NCI-H774 (cell line): ENCODE results near the gene FARP1.

ENCODE experiments used
- DNase-seq: peaks from one replicate; lab custom pipeline; 2025; lab: John Stamatoyannopoulos, UW

FARP1 gene

DNA sequence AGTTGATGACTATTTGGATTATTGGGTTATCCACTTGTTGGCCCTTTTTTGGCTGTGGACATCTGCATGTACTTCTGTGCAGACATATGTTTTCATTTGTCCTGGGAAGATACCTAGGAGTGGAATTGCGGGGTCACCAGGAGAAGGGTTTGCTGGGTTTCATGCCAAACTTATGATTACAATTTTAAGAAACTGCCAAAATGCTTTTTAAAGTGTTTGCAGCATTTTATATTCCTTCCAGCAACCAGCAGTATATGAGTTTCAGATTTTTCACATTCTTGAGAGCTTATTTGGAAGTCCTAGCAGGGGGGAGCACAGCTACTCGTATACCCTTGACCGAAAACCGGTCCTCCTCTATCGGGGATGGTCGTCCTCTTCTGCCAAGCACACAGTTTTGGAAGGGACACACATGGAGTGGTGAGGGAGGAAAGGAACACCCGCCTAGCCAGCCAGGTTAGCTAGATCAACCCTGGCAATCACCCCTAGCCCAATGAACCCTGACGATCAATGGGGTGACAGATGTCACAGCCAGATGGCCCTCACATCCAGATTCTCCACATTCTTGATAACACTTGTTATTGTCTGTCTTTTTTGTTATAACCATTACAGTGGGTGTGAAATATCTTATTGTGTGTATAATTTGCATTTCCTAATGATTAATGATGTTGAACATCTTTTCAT is 60.9 kb downstream of the FARP1 start:
- DNase-seq = no peak

DNA sequence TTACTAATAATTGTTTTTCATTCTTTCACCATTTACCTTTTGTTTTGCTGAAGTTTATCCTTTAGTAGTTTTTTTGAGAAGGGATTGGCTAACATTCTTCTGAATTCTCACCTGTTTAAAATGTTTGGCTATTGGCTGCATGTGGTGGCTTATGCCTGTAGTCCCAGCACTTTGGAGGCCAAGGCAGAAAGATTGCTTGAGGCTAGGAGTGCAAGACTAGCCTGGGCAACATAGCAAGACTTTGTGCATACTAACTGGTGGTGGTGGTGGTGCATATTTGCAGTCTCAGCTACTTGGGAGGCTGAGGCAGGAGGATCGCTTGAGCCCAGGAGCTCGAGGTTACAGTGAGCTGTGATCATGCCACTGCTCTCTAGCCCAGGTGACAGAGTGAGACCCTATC is 61.7 kb downstream of the FARP1 start:
- DNase-seq = no peak

DNA sequence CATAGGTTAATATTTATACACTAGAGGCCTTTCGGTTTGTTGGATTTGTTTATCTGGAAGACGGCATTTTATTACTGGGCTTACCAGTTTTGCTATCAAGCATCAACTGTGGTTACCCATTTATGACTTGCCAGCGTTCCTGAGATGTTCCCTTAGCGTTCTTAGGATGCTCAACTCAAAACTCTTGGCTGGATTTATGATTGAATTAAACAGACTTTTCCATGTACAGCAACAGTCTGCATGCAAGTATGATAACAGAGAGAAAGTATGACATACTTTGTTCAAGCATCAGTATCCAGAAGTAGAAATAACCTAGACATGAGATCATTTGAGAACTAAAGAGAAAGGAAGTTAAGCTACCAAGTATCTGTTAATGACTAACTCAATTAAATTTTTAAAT is 64.1 kb downstream of the FARP1 start:
- DNase-seq = no peak

DNA sequence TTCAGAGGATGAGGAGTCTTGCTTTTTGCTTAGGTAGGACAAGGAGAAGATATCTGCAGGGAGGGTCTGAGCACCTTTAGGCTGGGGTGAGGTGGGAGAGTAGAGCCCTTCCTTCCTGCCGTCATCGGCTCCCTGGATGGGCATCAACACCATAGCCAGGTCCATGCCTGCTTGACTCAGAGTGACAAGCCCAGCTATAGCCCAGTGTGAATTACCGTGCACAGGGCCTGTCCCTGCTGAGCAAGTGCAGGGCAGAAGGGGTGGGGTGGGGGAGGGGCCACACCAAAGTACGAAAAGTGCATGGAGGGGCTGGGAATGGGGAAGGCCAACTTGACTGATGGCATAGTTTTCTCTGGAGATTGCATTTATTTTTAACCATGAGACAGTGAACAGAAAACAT is 64.5 kb downstream of the FARP1 start:
- DNase-seq = no peak

DNA sequence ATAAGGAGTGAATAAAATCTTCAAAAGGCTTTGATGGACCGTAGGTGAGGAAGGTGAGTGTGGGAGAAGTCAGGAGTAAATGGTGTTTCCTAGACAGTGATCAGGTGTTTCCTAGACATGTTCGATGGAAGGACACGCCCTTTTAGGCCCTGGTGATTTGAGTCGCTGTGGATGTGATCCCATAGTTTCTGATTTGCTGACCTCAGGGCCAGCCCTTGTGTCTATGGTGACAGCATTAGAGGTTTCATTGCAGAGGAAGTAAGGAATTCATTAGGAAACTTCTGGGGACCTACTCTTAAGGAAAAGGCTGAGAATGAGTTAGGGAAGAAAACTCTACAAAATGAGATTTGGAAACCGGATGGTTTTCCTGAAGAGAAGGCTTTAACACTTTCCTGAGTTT is 65.7 kb downstream of the FARP1 start:
- no peak for DNase-seq

DNA sequence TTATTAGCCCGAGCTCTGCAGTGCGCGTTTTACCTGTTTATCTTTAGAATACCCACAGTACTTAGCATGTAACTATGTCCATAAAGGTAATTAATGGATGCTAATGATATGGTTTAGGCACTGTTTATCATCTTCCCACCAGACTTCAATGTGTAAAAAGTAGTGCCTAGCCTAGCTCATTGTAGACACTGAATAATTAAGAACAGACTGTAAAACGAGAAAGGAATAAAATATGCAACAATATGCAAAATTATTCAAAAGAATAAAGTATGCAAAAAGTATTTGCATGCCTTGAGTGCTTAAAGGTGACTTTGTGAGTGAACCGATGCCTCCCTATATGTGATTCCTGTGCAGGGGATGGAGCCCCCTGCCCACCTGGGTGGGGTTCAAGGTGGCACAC is 69.9 kb downstream of the FARP1 start:
- DNase-seq = no peak

DNA sequence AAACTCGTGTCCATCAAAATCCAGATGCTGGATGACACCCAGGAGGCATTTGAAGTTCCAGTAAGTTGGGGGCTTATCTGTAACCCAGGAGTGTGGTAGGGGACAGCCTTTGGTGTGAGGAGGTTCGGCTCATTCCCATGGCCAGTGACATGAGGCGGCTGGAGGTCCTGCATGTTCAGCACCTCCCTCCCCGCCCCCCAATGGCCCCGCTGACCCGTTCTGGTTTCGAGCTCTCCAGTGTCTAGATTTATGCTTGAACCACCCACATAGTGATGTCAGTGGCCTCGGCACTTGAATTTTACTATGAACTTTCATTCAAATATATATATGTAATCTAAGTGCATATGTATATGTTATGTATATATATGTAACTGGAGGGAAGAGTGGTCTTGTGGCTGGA is 70.5 kb downstream of the FARP1 start:
- no peak for DNase-seq

DNA sequence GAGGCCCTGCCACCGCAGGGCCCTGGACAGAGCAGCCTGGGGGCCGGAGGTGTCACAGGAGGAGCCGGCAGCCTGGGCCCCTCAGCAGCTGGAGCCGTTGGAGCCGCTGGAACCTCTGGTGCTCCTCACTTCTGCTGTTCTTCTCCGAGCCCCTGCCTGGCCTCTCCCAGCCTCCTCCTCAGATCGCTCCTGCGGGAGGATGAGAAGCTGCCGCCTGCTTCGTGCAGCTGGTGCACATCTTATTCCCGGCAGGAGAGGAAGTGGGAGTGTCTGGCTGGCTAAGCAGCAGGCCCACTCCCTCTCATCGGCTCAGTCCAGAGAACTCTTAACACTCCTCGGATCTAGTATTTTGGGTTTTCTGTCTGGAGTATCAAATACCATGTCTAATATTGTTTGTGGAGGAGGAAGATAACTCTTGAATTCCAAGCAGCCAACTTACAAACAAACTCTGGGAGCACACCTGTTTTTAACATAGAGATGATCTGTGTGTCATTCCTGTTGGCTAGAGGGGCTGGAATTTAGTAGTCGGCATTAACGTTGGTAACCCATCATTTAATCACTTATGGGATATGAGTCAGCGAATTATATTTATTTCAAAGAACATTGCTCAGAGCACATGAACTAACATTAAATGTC is 71.2 kb downstream of the FARP1 start:
- DNase-seq = no peak

DNA sequence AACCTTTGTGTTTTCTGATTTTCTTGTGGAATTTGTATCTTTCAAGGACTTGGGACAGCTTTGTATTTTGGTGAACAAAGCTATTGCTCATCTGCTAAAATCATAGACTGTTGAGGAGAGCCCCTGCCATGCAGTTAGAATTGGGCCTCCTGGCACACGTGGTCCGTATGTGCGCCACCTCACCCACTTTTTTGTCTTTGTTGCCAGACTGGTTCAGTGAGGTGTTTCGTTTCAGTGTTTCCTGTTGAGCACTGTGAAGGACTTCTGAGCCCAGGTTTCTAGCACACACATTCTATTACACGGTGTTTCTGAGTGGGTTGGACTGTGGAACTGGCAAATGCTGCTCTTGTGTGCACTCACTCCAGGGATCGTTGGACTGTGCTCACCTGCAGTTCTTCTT is 71.8 kb downstream of the FARP1 start:
- DNase-seq = no peak

DNA sequence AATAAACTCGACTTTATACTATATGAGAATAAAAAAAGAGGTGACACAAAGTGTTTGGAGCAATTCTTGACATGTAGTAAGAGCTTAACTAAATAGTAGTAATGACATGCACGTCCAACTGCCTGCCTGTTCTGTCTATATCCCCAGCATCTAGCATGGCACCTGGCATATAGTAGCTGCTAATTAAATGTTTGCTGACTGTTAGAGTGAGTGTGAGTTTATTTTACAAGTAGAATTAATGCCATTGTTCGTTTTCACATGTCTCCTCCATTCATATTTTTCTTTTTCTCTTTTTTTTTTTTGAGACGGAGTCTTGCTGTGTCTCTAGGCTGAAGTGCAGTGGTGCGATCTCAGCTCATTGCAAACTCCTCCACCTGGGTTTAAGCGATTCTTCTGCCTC is 72.6 kb downstream of the FARP1 start:
- no peak for DNase-seq

DNA sequence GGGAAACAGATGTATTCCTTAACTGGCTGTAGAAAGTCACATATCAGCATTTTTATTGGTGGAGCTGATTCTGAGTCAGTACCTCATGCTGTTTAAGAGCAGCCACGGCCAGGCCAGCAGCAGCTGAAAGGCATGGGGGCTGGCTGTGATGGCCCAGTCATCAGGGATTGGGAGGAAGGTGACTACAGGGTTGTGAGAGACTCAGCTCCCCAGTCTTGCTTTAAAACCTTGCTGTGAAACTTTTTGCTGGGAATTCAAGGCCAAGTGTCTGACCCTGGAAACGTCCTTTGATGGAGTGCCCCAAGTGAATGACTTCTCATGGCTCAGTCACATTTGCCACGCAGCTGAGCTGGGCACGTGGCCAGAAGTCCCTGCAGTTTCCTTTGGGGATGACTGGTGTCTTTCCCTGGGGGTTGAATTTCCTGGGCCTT is 73.3 kb downstream of the FARP1 start:
- DNase-seq = no peak

DNA sequence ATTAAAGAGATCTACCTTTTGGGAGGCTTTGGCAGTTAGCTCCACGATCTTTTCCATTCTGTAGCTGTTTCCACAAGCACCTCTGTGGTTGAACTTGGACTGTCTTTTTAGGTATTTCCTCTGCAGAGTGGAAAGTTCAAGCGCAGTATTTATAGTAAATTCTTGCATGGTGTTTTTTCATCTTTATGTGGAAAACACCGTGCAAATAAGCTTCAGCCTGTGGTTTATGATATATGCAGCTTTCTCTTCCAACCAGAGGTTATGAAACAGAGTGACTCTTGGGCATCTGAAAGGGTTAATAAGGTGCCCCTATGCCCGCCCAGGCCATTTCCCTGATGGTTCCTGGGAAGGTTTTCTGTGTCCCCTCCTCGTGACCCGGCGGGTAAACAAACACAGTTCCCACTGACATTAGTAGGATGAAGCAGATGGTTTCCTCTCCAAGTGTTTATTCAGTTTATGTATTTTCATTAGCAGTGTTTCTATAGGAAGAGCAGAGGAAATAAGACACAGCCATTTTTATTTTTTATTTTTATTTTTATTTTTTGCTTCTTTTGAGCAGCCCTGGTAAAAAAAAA is 73.9 kb downstream of the FARP1 start:
- no peak for DNase-seq

DNA sequence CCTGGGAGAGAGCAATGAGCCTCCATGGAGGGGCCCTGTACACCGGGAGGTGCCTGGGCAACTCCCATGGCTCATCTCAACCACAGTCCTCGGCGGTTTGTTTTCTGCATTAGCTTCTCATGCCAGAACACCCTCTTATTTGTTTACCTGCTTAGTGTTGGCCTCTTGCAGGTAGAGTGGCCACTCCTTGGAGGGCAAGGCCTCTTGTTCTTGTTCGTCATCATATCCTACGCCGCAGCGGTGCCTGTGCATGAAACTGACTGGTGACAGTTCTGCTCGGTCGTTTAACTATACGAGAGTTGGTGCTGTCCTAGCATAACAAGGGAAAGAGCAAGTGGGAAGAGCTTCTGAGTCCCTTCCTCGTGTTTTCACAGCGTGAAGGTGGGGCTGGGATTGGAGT is 74.7 kb downstream of the FARP1 start:
- no peak for DNase-seq

DNA sequence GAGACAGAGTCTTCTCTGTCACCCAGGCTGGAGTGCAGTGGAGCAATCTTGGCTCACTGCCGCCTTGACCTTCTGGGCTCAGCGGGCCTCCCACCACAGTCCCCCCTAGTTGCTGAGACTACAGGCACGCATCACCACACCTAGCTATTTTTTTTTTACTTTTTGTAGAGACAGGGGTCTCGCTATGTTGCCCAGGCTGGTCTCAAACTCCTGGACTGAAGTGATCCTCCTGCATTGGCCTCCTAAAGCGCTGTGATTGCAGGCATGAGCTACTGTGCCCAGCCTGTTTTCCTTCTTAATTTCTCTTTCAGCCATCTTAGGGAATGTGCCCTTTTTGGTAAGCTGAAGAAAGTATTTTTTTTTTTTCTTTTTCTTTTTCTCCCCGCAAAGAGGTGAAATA is 76.8 kb downstream of the FARP1 start:
- no peak for DNase-seq

DNA sequence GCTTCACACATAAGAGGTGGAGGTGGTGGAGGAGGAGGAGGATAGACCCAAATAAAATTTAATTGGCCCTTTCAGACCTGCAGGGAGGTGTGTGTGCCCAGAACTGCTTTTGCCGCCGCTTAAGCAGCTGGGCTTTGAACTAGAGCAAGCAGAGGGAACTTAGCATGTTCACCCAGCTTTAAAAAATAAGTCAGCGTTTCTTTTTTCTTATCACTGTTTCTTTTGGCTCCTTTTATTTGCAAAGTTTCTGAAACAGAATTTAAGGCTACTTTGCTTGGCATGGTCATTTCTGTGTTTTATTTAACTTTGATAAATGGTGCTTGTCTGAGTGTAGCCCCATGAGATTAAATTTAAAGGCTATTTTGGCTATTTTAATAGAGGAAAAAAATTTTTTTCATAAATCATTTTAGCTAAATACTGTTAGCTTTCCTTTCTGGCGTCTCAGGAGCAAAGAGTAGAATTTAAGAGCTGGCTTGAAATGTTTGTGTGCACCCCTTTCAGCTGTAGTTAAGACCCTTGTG is 77.4 kb downstream of the FARP1 start:
- no peak for DNase-seq

DNA sequence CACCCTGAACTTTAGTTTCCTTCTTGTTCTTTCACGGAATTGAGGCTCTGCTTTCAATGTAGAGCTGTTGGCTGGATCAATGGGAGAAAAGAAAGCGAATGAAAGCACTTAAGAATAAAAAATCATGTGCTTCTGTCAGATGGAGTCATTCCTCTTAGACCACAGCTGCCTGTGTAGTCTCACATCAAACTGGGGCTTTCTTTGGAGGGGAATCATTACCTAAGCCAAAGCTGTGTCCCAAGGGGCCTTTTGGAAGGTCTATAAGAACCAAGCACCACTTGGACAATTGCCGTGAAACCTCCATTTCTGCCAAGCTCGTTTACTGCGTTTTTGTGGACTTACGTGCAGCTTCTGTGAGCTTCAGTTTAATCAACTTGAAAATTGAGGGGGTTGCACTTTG is 78.3 kb downstream of the FARP1 start:
- no peak for DNase-seq

DNA sequence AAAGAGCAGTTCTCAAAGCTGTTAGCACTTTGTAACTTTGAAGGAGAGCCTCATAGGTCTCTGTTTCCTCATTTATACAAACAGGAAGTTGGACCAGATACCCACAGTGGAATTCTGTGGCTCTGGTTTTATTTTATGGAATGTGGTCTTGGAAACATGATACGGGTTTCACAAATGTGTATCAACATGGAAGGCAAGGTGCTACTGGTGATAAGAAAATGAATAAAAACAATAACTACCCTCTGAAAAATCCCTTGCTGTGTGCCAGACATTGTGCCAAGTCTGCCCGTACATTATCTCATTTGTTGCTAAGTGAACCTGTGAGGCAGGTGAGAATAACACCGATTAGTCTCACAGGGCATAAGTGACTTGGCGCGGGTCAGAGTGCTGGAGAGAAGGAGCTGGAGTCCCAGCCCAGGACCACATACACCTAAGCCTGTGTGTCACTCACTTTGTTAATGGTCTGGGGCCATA is 79.2 kb downstream of the FARP1 start:
- DNase-seq = no peak

DNA sequence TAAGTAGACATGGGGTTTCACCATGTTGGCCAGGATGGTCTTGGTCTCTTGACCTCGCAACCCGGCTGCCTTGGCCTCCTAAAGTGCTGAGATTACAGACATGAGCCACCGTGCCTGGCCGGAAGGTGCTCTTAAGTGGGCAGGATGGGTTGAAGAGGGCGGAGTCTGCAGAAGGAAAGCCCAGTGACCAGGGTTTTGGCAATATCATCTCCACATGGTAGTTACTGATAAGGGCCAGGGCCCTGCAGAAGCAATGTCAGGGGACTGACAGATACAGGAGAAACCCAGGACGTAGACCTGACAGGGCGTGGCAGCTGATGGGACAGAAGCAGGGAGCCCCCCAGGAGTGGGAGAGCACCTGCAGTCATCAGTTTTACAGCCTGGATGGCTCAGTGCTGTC is 79.9 kb downstream of the FARP1 start:
- DNase-seq = no peak

DNA sequence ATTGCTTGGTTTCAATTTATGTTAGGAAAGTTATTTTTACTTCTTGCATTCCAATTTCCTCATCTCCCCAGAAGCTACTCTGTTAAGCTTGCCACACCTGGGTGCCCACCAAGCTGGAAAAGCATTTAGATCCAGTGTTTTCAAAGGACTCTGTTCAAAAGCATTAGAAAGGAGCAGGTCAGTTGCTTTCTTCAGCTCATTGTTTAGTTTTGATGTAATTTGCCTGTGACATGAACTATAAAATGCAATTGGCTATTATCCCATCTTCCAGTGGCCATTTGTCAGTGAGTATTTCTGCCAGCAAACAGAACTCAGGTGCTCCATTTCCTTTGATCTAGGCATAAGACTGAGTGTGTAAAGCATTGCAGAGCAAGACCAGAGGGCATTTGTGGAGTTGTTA is 80.8 kb downstream of the FARP1 start:
- DNase-seq = no peak

DNA sequence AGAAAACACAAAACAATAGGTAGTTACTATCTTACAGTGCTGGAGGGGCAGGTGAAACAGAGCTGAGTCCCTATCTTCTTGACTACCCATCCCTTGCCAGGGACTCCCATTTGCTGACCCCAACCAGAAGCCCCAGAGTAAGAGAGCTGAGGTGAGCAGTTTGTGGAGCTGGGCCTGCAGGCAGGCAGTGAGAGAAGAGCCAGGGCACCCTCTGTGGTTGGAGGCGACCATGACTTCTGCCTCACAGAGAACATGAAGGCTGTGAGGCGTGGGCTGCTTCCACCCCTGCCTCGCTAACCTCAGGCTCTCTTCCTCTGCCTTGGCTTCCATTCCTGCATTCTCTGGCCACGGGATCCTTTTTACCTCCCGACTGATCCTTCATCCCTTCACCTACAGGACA is 81.7 kb downstream of the FARP1 start:
- DNase-seq = no peak

DNA sequence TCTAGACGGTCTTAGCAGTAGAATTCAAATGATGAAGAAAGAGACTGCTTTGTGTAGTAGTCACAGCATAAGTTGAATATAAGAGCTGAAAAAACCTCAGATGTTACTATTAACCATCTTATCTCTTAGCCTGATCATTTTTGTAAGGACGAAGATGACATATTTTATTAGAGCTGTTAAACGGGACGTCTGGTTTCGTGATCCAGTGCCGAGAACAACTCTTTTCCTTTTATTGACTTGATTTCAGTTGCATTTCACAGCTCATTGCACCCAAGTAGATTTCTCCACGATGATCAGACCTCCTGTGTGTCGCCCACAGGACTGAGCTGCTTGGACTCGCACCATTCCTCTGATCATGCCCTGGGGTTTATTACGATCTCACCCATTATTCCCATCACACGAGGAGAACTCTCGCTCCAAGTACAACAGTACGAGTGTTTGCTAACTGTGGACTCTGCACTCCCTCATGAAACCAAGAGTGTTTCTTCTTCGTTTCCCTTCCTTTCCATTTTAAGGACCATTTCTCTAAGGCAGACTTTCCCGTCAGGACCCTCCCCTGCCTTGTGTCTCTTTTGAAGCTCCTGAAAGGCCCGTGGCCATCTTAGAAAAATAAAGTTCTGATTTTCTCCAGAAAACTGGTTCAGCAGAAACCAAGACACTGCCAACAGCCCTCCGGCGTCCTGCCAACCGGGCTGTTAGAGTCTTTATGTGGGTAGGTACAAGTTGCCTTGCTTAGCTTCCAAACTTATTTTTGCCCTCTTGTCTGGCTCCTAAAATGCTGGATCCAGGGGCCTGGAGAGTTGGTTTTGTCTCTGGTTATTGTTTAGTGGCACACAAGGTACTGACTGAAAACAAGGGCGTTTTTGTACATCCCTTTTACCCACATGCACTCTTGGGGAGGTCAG is 82.4 kb downstream of the FARP1 start:
- DNase-seq = no peak

DNA sequence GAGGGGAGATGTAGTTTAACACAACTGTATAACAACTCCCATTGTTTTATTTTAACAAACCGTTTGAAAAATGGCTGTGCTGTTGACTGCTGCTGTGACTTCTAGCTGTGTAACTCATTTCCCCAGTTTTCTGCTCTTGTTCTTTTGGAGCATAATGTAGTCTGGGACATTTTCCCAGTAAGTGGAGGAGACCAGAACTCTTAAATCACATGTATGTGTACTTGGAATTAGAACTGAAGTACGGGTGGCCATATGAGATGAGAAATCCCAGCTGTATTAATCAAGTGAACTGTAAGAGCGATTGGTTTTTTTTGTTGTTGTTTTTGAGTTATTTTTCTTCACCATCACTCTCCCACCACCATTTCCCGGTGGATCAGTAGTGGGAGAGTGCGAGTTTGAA is 83.6 kb downstream of the FARP1 start:
- DNase-seq = no peak
